Kidney capillary endothelial cell (primary cell): ENCODE results near the gene ADARB2.

Experiments used
- DNase-seq: peaks from one replicate; pipeline ENCODE4 v3.0.0-alpha.2; 2018; ENCODE audit warnings: low spot score

ADARB2 gene

GRCh38 chr10:1187151-1187854, 550.0 kb downstream of the ADARB2 start:
- no peak for DNase-seq

GRCh38 chr10:1186683-1186990, 550.7 kb downstream of the ADARB2 start:
- no peak for DNase-seq

GRCh38 chr10:1185911-1186682, 551.2 kb downstream of the ADARB2 start:
- DNase-seq = no peak

GRCh38 chr10:1184541-1185430, 552.5 kb downstream of the ADARB2 start:
- DNase-seq = no peak

GRCh38 chr10:1183701-1184100, 553.6 kb downstream of the ADARB2 start:
- DNase-seq = no peak

GRCh38 chr10:1183033-1183396, 554.3 kb downstream of the ADARB2 start:
- no peak for DNase-seq

GRCh38 chr10:1182280-1183032, 554.9 kb downstream of the ADARB2 start:
- DNase-seq = no peak

- no peak for DNase-seq
Observed at GRCh38 chr10:1180836-1181235, 556.5 kb downstream of the ADARB2 start.

- DNase-seq = no peak
Observed at GRCh38 chr10:1180071-1180730, 557.1 kb downstream of the ADARB2 start.

- DNase-seq = no peak
Observed at GRCh38 chr10:1179346-1180070, 557.8 kb downstream of the ADARB2 start.

GRCh38 chr10:1178506-1178905, 558.8 kb downstream of the ADARB2 start:
- DNase-seq = no peak

GRCh38 chr10:1177936-1178335, 559.4 kb downstream of the ADARB2 start:
- no peak for DNase-seq

GRCh38 chr10:1175956-1176565, 561.3 kb downstream of the ADARB2 start:
- DNase-seq = no peak

- no peak for DNase-seq
Observed at GRCh38 chr10:1174022-1174421, 563.3 kb downstream of the ADARB2 start.

GRCh38 chr10:1173091-1173490, 564.2 kb downstream of the ADARB2 start:
- no peak for DNase-seq

GRCh38 chr10:1172256-1172984, 564.9 kb downstream of the ADARB2 start:
- no peak for DNase-seq

GRCh38 chr10:1171586-1171985, 565.7 kb downstream of the ADARB2 start:
- no peak for DNase-seq

GRCh38 chr10:1171182-1171581, 566.1 kb downstream of the ADARB2 start:
- DNase-seq = no peak

- no peak for DNase-seq
Observed at GRCh38 chr10:1170867-1171180, 566.5 kb downstream of the ADARB2 start.
